HT-29 (cell line): ENCODE data around the gene SCN7A. TPM values are rescaled to one million over a fixed set of nuclear protein-coding genes. Genes with fewer than 3 reads are reported as not detected.
"Not testable (repeated sequence)": the region's sequence is repeated elsewhere in the genome, so short reads cannot be mapped to it uniquely, and the experiment has no call there.

Source experiments
- DNase-seq: peaks from one replicate; pipeline ENCODE4 v3.0.0-alpha.2; 2015; ENCODE audit warnings: low spot score
- total RNA-seq: library from RNA; depleted of rRNA; stranded (reverse); fragments of >200 nt; shearing (Covaris generic); gene quantifications from 2 replicates; pipeline ENCODE4 v1.2.3, GENCODE V29; 2014; rRNA removed

SCN7A gene
- total RNA-seq, 1 experiment from 2014 or later = not detected

- DNase-seq = no peak
These were observed 133.6 kb downstream of the SCN7A start for GRCh38 chr2:166360426-166360825.

- DNase-seq = not testable (repeated sequence)
These were observed 136.1 kb downstream of the SCN7A start for GRCh38 chr2:166357950-166358321.

GRCh38 chr2:166357068-166357949 is 136.7 kb downstream of the SCN7A start:
- DNase-seq = no peak

Other genes starting within 250 kb of the SCN7A start
- 0.38 and 0.52 TPM in 2 replicates for gene SCN9A, start 118.3 kb downstream of the SCN7A start, total RNA-seq